Measurements from ENCODE around the gene ATXN2. TPM values are rescaled to one million over a fixed set of nuclear protein-coding genes. Genes with fewer than 3 reads are reported as not detected.
"Not testable (repeated sequence)": the region's sequence is repeated elsewhere in the genome, so short reads cannot be mapped to it uniquely, and the experiment has no call there.

The ATXN2 gene
- total RNA-seq, 3 donors from 2014 or later, result 49.9 to 82.5 (median 55.4) TPM

DNA sequence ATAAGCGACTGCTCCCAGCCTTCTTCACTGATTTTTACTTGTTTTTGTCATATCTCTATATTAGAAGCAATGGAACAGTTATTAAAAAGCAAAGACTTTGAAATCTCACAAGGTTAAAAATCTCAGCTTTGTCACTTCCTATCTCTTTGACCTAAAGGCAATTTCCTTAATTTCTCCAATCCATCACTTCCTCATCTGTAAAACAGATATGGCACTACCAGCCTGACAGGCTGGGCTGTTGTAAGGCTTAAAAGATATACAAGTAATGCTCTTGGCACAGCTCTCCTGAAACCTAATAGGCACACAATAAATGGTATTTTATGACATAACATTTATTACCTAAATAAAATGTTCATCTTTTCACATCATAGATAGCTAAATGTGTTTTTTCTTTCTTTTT, 25.6 kb downstream of the ATXN2 start:
- intact Hi-C loops (cut with DNase I, micrococcal nuclease), result no loop called here
- Histone ChIP-seq H3K4me1 (ENCODE audit: low read depth) (no peaks in the 10 kb centered on the region), H3K9me3 (no peaks in the 10 kb centered on the region), H3K36me3 (ENCODE audit: low read depth) (no peaks in the 10 kb centered on the region), H3K4me3 (no peak overlapping the region)
- ATAC-seq (peak; percentile 31), DNase-seq (no peak)
- TF ChIP-seq, protein P1, sequence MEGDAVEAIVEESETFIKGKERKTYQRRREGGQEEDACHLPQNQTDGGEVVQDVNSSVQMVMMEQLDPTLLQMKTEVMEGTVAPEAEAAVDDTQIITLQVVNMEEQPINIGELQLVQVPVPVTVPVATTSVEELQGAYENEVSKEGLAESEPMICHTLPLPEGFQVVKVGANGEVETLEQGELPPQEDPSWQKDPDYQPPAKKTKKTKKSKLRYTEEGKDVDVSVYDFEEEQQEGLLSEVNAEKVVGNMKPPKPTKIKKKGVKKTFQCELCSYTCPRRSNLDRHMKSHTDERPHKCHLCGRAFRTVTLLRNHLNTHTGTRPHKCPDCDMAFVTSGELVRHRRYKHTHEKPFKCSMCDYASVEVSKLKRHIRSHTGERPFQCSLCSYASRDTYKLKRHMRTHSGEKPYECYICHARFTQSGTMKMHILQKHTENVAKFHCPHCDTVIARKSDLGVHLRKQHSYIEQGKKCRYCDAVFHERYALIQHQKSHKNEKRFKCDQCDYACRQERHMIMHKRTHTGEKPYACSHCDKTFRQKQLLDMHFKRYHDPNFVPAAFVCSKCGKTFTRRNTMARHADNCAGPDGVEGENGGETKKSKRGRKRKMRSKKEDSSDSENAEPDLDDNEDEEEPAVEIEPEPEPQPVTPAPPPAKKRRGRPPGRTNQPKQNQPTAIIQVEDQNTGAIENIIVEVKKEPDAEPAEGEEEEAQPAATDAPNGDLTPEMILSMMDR (IDR thresholded peaks at IDR 0.05), result no peak

- intact Hi-C loops (cut with DNase I, micrococcal nuclease), result no loop called here
- DNase-seq (no peak), ATAC-seq (peak; percentile 63)
- Histone ChIP-seq H3K4me3 (no peak overlapping the region), H3K4me1 (ENCODE audit: low read depth) (no peaks in the 10 kb centered on the region), H3K36me3 (ENCODE audit: low read depth) (no peaks in the 10 kb centered on the region), H3K9me3 (no peaks in the 10 kb centered on the region)
- TF ChIP-seq, protein P1 (IDR thresholded peaks at IDR 0.05), result no peak
Measured at GRCh38 chr12:111570084-111570961, 28.8 kb downstream of the ATXN2 start.

- TF ChIP-seq, protein P1 (IDR thresholded peaks at IDR 0.05), result no peak
- intact Hi-C loops (cut with DNase I, micrococcal nuclease), result no loop called here
- DNase-seq, result no peak
- no peak overlapping the region for H3K4me3 ChIP-seq
- ATAC-seq, result no peak
- no peaks in the 10 kb centered on the region for H3K36me3 ChIP-seq (ENCODE audit: low read depth)
- H3K4me1 ChIP-seq (ENCODE audit: low read depth), result no peaks in the 10 kb centered on the region
- no peaks in the 10 kb centered on the region for H3K9me3 ChIP-seq
Measured at GRCh38 chr12:111569363-111570083, 29.6 kb downstream of the ATXN2 start.

DNA sequence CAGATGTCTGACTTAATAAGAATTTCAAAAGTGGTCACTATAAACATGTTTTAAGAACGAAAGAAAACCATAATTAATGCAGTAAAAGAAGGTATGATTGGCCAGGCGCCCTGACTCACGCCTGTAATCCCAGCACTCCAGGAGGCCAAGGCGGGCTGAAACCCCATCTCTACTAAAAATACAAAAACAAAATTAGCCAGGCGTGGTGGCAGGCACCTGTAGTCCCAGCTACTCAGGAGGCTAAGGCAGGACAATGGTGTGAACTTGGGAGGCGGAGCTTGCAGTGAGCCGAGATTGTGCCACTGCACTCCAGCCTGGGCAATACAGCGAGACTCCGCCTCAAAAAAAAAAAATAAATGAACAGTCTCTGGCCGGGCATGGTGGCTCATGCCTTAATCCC, 38.3 kb downstream of the ATXN2 start:
- DNase-seq; H3K9me3 ChIP-seq; ATAC-seq; H3K36me3 ChIP-seq (ENCODE audit: low read depth); H3K4me1 ChIP-seq (ENCODE audit: low read depth); intact Hi-C loops (cut with DNase I, micrococcal nuclease); H3K4me3 ChIP-seq: not testable (repeated sequence)

GRCh38 chr12:111558107-111558376, 41.1 kb downstream of the ATXN2 start:
- Histone ChIP-seq H3K4me1 (ENCODE audit: low read depth) (no peaks in the 10 kb centered on the region), H3K9me3 (no peaks in the 10 kb centered on the region), H3K4me3 (no peak overlapping the region), H3K36me3 (ENCODE audit: low read depth) (no peaks in the 10 kb centered on the region)
- ATAC-seq, result no peak
- DNase-seq, result no peak
- intact Hi-C loops (cut with DNase I, micrococcal nuclease), result no loop called here
- TF ChIP-seq, protein P1 (IDR thresholded peaks at IDR 0.05), result no peak

Data from mucosa of descending colon (tissue), 3 donors.